H1 (cell line): ENCODE results near the gene NINJ2. TPM values are rescaled to one million over a fixed set of nuclear protein-coding genes. Genes with fewer than 3 reads are reported as not detected.

ENCODE experiments used
- CTCF ChIA-PET: fragments of 300-600 bp; sonication (Branson Sonifier 250); formaldehyde crosslinking; loops from one replicate; lab custom pipeline; 2021; ENCODE audit not compliant: partially characterized antibody; lab: Charles Lee
- POLR2A ChIA-PET: fragments of 300-600 bp; sonication (Branson Sonifier 250); formaldehyde crosslinking; loops from one replicate; lab custom pipeline; 2021; ENCODE audit warnings: inconsistent platforms; ENCODE audit not compliant: partially characterized antibody; lab: Charles Lee
- DNase-seq, 2 experiments: peaks; one replicate each; pipeline versions ENCODE4 v3.0.0 to v3.0.0-alpha.2; 2010 to 2022; ENCODE audit warnings: low spot score in 2 of 2, low read depth in 1 of 2, mixed read lengths in 1 of 2
- FAIRE-seq: peaks from 2 replicates; lab custom pipeline; 2011; peaks lifted over from hg19 to GRCh38; lab: Jason Lieb, UNC
- H2AFZ ChIP-seq: 2 replicates; pipeline ENCODE4 v1.8.1; 2012; ENCODE audit warnings: low read length, inconsistent platforms
- H2AK5ac ChIP-seq: 2 replicates; pipeline ENCODE4 v1.6.1; 2013; ENCODE audit warnings: low read depth, low read length
- H2BK120ac ChIP-seq: replicated peaks from 2 replicates; pipeline ENCODE3; 2013; ENCODE audit warnings: low read depth, low read length, inconsistent platforms
- H2BK12ac ChIP-seq: 2 replicates; pipeline ENCODE4 v1.6.1; 2013; ENCODE audit warnings: low read depth, low read length
- H2BK15ac ChIP-seq: 2 replicates; pipeline ENCODE4 v1.6.1; 2013; ENCODE audit warnings: low read length
- H2BK20ac ChIP-seq: 2 replicates; pipeline ENCODE4 v1.6.1; 2013; ENCODE audit warnings: low read length
- H2BK5ac ChIP-seq: 2 replicates; pipeline ENCODE4 v1.6.1; 2013; ENCODE audit warnings: low read depth, low read length
- H3K14ac ChIP-seq: 2 replicates; pipeline ENCODE4 v1.6.1; 2013; ENCODE audit warnings: inconsistent platforms; ENCODE audit not compliant: insufficient read length
- H3K18ac ChIP-seq: 2 replicates; pipeline ENCODE4 v1.6.1; 2013; ENCODE audit warnings: low read length; ENCODE audit errors: extremely low read depth
- H3K23ac ChIP-seq: 2 replicates; pipeline ENCODE4 v1.6.1; 2013; ENCODE audit warnings: inconsistent platforms; ENCODE audit not compliant: insufficient read length
- H3K23me2 ChIP-seq: 2 replicates; pipeline ENCODE4 v1.6.1; 2013; ENCODE audit warnings: low read depth, low read length
- H3K27ac ChIP-seq: 2 replicates; pipeline ENCODE4 v1.6.1; 2011; ENCODE audit warnings: low read depth, low read length, inconsistent platforms
- H3K27me3 ChIP-seq, 4 experiments: replicated peaks in 1 of 4; 1 replicate in 1 of 4; 2 replicates in 3 of 4; pipeline versions ENCODE4 v1.6.1 to v1.8.1; 2011 to 2013; ENCODE audit warnings: low read length in 3 of 4, mild to moderate bottlenecking in 3 of 4, inconsistent platforms in 2 of 4, mixed read lengths in 2 of 4, moderate library complexity in 1 of 4; ENCODE audit not compliant: control insufficient read depth in 3 of 4, insufficient read depth in 3 of 4; ENCODE audit errors: extremely low read depth in 1 of 4
- H3K36me3 ChIP-seq, 4 experiments: 2 replicates each; pipeline versions ENCODE4 v1.6.1 to v1.8.1; 2011 to 2013; ENCODE audit warnings: mild to moderate bottlenecking in 4 of 4, low read length in 3 of 4, moderate library complexity in 2 of 4, control low read depth in 1 of 4, inconsistent platforms in 1 of 4; ENCODE audit not compliant: insufficient read depth in 4 of 4, control insufficient read depth in 2 of 4
- H3K4ac ChIP-seq: replicated peaks from 2 replicates; pipeline ENCODE3; 2013; ENCODE audit warnings: low read length, low read depth, mixed read lengths, inconsistent platforms; ENCODE audit not compliant: insufficient read length
- H3K4me1 ChIP-seq, 4 experiments: replicated peaks in 1 of 4; 1 replicate in 1 of 4; 2 replicates in 3 of 4; pipeline versions ENCODE4 v1.6.1 to v1.8.1; 2011 to 2013; ENCODE audit warnings: low read length in 3 of 4, inconsistent platforms in 2 of 4, mixed read lengths in 1 of 4; ENCODE audit not compliant: insufficient read depth in 4 of 4, control insufficient read depth in 3 of 4
- H3K4me2 ChIP-seq, 2 experiments: 2 replicates each; pipeline versions ENCODE4 v1.6.1 to v1.8.1; 2011 to 2013; ENCODE audit warnings: low read depth in 2 of 2, low read length in 2 of 2, control low read depth in 1 of 2, inconsistent platforms in 1 of 2, mild to moderate bottlenecking in 1 of 2; ENCODE audit not compliant: insufficient read depth in 1 of 2
- H3K4me3 ChIP-seq, 4 experiments: fragments of 200-600, 300-600 bp in 1 of 4; sonication (generic), shearing (Covaris generic), sonication (Bioruptor Twin) in 1 of 4; 2 replicates each; pipeline versions ENCODE4 v1.5.1 to v1.8.1; 2011 to 2016; ENCODE audit warnings: low read length in 4 of 4, low read depth in 3 of 4, control low read depth in 2 of 4, inconsistent platforms in 2 of 4, mild to moderate bottlenecking in 2 of 4, mixed read lengths in 1 of 4, moderate library complexity in 1 of 4; ENCODE audit not compliant: insufficient read depth in 2 of 4; ENCODE audit errors: extremely low read depth in 1 of 4
- H3K56ac ChIP-seq: replicated peaks from 2 replicates; pipeline ENCODE3; 2013; ENCODE audit warnings: low read depth, mild to moderate bottlenecking, mixed read lengths, low read length, inconsistent platforms; ENCODE audit not compliant: insufficient read length
- H3K79me1 ChIP-seq: 2 replicates; pipeline ENCODE4 v1.6.1; 2013; ENCODE audit warnings: low read depth, low read length, control low read depth
- H3K79me2 ChIP-seq, 2 experiments: 2 replicates each; pipeline versions ENCODE4 v1.6.1 to v1.8.1; 2012 to 2013; ENCODE audit warnings: low read length in 2 of 2, mild to moderate bottlenecking in 2 of 2, inconsistent platforms in 1 of 2; ENCODE audit not compliant: insufficient read depth in 2 of 2, control insufficient read depth in 1 of 2
- H3K9ac ChIP-seq, 4 experiments: replicated peaks in 1 of 4; 1 replicate in 1 of 4; 2 replicates in 3 of 4; pipeline versions ENCODE4 v1.6.1 to v1.8.1; 2011 to 2013; ENCODE audit warnings: low read depth in 3 of 4, low read length in 3 of 4, control low read depth in 2 of 4, mild to moderate bottlenecking in 2 of 4, moderate library complexity in 2 of 4, inconsistent platforms in 1 of 4; ENCODE audit errors: extremely low read depth in 1 of 4
- H3K9me3 ChIP-seq, 2 experiments: 2 replicates each; pipeline versions ENCODE4 v1.6.1 to v1.8.1; 2012 to 2013; ENCODE audit warnings: mild to moderate bottlenecking in 2 of 2, moderate library complexity in 2 of 2, control low read depth in 1 of 2, inconsistent platforms in 1 of 2, low read depth in 1 of 2, low read length in 1 of 2, mixed read lengths in 1 of 2; ENCODE audit not compliant: insufficient read depth in 2 of 2
- H4K20me1 ChIP-seq, 2 experiments: replicated peaks in 1 of 2; 2 replicates each; pipeline versions ENCODE3 to v1.8.1; 2011 to 2013; ENCODE audit warnings: inconsistent platforms in 2 of 2, low read length in 2 of 2, mild to moderate bottlenecking in 1 of 2; ENCODE audit not compliant: insufficient read depth in 2 of 2, control insufficient read depth in 1 of 2
- H4K5ac ChIP-seq: 2 replicates; pipeline ENCODE4 v1.6.1; 2013; ENCODE audit warnings: low read length, low read depth, mixed read lengths, inconsistent platforms; ENCODE audit not compliant: insufficient read length
- H4K8ac ChIP-seq: 2 replicates; pipeline ENCODE4 v1.8.0; 2013; ENCODE audit warnings: mild to moderate bottlenecking, moderate library complexity, low read length, inconsistent platforms; ENCODE audit not compliant: insufficient read depth; ENCODE audit errors: extremely low read depth
- H4K91ac ChIP-seq: replicated peaks from 2 replicates; pipeline ENCODE3; 2013; ENCODE audit warnings: low read length, mixed read lengths, inconsistent platforms; ENCODE audit not compliant: insufficient read length
- WGBS, 2 experiments: shearing (Covaris generic) in 1 of 2; methylation state at CpG; one replicate each; pipeline versions ENCODE4 v1.1.6 to v1.1.7; 2013 to 2015; ENCODE audit warnings: low lambda C conversion rate in 2 of 2, mixed read lengths in 2 of 2, inconsistent platforms in 1 of 2, low coverage in 1 of 2, missing lambda C conversion rate in 1 of 2; ENCODE audit not compliant: insufficient replicate concordance in 2 of 2, insufficient coverage in 1 of 2, insufficient read length in 1 of 2; ENCODE audit errors: extremely low coverage in 1 of 2, missing lambda C conversion rate in 1 of 2; 5-methylcytosine and 5-hydroxymethylcytosine counted together
- polyA plus RNA-seq, 7 experiments: library from polyadenylated mRNA; depleted of rRNA in 3 of 7; stranded (reverse) in 5 of 7; unstranded in 2 of 7; fragments of >200 nt in 5 of 7; fragments of 200-250 nt in 2 of 7; gene quantifications; 1 replicate in 5 of 7; 2 replicates in 1 of 7; 4 replicates in 1 of 7; pipeline versions ENCODE4 v1.2.1 to v1.2.3, GENCODE V29; 2011 to 2013; ENCODE audit warnings: missing spikeins in 2 of 7, mixed read lengths in 2 of 7
- total RNA-seq: library from RNA; stranded (reverse); fragmentation: NEBNext Ultra II Directional; extraction: Animal tissue kit (Norgen Biotek cat#: 25700); gene quantifications from 2 replicates; pipeline ENCODE4 v1.2.1, GENCODE V29; 2021

The NINJ2 gene
- total and polyA plus RNA-seq, 2 of the 8 experiments (the other 6 are each of a cell fraction or from before 2014, with no cell fraction given) = 1.4 TPM; not detected in 1

DNA sequence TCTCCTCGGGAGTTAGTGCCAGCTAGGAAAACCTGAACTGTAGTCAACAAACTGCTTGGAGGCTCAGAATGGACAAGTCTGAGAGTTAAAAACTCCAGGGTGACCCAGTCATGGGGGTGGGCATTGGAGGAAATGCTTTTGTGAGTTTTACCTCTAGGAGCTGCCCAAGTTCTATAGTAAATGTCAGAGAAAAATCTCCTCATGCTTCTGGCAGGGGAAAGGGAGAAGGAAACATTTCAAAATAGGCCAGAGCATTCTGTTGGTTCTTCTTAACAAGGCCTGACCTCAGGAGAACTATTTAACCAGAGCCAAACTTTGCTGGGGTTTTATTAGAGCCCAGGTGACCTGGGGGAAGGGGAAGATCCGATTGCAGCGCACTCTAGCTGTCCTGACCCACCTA is 12.3 kb downstream of the NINJ2 start:
- no peak for DNase-seq
- Histone ChIP-seq H2BK5ac (no peak overlapping the region), H3K4me2 (no peak overlapping the region), H3K23me2 (no peaks in the 10 kb centered on the region), H2BK12ac (no peak overlapping the region), H3K27me3 (no peaks in the 10 kb centered on the region), H4K91ac (no peak overlapping the region), H4K5ac (no peak overlapping the region), H3K9me3 (no peaks in the 10 kb centered on the region), H3K4me3 (no peak overlapping the region), H2BK20ac (no peak overlapping the region), H2BK15ac (no peak overlapping the region), H3K23ac (no peak overlapping the region), H3K18ac (no peak overlapping the region), H3K79me2 (no peaks in the 10 kb centered on the region), H4K8ac (no peak overlapping the region), H3K4me1 (no peaks in the 10 kb centered on the region), H2AK5ac (no peak overlapping the region), H2AFZ (no peak overlapping the region), H3K4ac (no peak overlapping the region), H3K36me3 (no peaks in the 10 kb centered on the region), H4K20me1 (no peaks in the 10 kb centered on the region), H3K14ac (no peak overlapping the region), H3K27ac (no peak overlapping the region), H3K56ac (no peak overlapping the region), H2BK120ac (no peak overlapping the region), H3K79me1 (no peaks in the 10 kb centered on the region), H3K9ac (no peak overlapping the region)
- CTCF ChIA-PET = interaction anchor here (1.0 to 3.0 kb wide), 9 partner anchors 9 to 243 kb away, joined by 3 to 11 read pairs (median 4); no protein-coding TSS in a partner anchor
- WGBS, 2 experiments = 92% methylated on average over 3 of the region's 3 CpGs; no CpG with 5 or more reads in 1 of the 2 experiments
- no peak for FAIRE-seq
- POLR2A ChIA-PET = interaction anchor here (1.5 kb wide), 1 partner anchor 167 kb away, joined by 3 read pairs; no protein-coding TSS in a partner anchor
